Lower leg skin (tissue), 3 donors: ENCODE measurements around the gene ADARB2.

Source experiments
- CTCF ChIP-seq, 3 donors: fragments of 450-650 bp; IDR thresholded peaks; one replicate each; pipeline ENCODE4 v1.5.1; 2016; ENCODE audit warnings: antibody characterized with exemption in 3 of 3, mild to moderate bottlenecking in 3 of 3, moderate library complexity in 2 of 3
- POLR2A ChIP-seq, 2 donors: fragments of 450-650 bp; IDR thresholded peaks; one replicate each; pipeline ENCODE4 v1.6.1; 2016 to 2017; ENCODE audit warnings: antibody characterized with exemption in 2 of 2, mild to moderate bottlenecking in 1 of 2, moderate library complexity in 1 of 2

- TF ChIP-seq CTCF (IDR thresholded peaks at IDR 0.05) (no peak), POLR2A (IDR thresholded peaks at IDR 0.05) (no peak)
Observed at GRCh38 chr10:1410032-1410431, 327.3 kb downstream of the ADARB2 start.
